ENCODE measurements around the gene CT55.
"Not testable (repeated sequence)": the region's sequence is repeated elsewhere in the genome, so short reads cannot be mapped to it uniquely, and the experiment has no call there.

The CT55 gene, protein sequence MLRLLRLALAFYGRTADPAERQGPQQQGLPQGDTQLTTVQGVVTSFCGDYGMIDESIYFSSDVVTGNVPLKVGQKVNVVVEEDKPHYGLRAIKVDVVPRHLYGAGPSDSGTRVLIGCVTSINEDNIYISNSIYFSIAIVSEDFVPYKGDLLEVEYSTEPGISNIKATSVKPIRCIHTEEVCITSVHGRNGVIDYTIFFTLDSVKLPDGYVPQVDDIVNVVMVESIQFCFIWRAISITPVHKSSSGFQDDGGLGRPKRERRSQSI

DNA sequence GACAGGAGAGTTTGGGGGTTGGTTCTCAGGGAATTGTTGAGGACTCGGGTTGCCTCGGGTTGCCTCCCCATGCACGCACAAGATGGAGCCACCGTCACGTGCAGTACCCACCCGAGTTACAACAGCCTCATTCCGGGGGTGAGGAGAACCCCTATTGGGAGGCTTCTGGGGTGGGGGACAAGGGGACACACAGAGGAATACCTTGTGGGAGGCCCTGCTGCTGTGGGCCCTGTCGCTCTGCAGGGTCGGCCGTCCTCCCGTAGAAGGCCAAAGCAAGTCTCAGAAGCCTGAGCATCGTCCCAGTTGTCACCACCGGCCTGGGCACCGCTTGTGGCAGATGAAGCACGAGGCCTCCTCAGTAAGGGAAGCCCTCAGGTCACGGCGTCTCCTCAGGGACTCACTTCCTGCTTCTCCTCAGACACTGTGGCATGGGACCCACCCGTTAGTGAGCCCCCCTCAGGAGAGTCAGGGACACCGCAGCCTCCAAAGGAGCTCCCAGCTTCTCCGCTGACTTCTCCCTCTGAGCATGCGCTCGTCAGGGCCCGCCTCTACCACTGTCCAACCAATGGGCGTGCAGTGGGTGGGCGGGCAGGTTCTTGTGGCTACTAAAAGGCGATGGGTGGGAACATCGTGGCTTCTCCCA is at the start of gene CT55:
Gene CT55, minus strand, starts transcription at position 522 of the 643 bp plus-strand sequence. Its CDS starts 227 bp downstream, at position 295.
- no peak within 1 kb of the TSS for H3K9ac ChIP-seq (ENCODE audit: low read length)
- H3K4me1 ChIP-seq (ENCODE audit: control insufficient read depth, insufficient read depth, low read length), result no peaks in the 10 kb centered on the region
- H3K27me3 ChIP-seq (ENCODE audit: control insufficient read depth, insufficient read depth, low read length), result no peaks in the 10 kb centered on the region
- H3K4me3 ChIP-seq (ENCODE audit: low read length), result no peak within 1 kb of the TSS
- no peak within 1 kb of the TSS for H3K27ac ChIP-seq (ENCODE audit: low read depth, low read length)
- H3K36me3 ChIP-seq (ENCODE audit: control insufficient read depth, insufficient read depth, low read length), result no peaks in the 10 kb centered on the region

DNA sequence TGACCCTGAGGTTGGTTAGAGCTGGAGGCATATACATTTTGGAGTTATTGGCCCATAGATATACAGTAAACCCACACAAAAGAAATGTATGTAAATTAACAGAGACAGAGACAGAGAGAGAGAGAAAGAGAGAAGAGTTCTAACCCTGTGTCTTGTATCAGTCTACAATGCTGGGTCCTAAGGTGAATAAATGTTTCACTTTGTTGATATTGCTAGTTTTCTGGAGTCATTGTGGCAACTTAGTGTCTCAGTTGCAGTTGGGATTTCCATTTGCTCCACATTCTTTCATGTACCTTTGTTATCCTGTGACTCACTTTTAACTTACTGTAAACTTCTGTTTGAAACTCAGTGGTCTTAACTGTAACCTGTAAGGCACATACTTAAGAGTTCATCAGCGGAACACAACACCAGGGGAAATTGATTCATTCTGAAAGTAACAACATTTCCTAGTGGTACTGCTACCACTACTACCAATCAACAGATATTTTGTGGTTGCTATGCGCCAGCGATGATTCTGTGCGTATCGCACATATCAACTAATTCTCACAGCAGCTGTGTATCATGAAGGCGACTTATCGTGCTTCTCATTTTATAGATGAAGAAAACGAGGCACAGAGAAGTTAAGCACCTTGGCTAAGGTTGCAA is 42.1 kb upstream of the CT55 start:
- H3K9ac ChIP-seq (ENCODE audit: low read length), result no peak overlapping the region
- no peaks in the 10 kb centered on the region for H3K4me1 ChIP-seq (ENCODE audit: control insufficient read depth, insufficient read depth, low read length)
- H3K4me3 ChIP-seq (ENCODE audit: low read length), result no peak overlapping the region

GRCh38 chrX:135206427-135206826 is 35.2 kb upstream of the CT55 start:
- not testable (repeated sequence) for H3K4me1 ChIP-seq (ENCODE audit: control insufficient read depth, insufficient read depth, low read length); H3K4me3 ChIP-seq (ENCODE audit: low read length); H3K9ac ChIP-seq (ENCODE audit: low read length); H3K27ac ChIP-seq (ENCODE audit: low read depth, low read length); H3K27me3 ChIP-seq (ENCODE audit: control insufficient read depth, insufficient read depth, low read length); H3K36me3 ChIP-seq (ENCODE audit: control insufficient read depth, insufficient read depth, low read length)

More for the DNA sequence above, 42.1 kb upstream of the CT55 start:
- Histone ChIP-seq H3K27me3 (ENCODE audit: control insufficient read depth, insufficient read depth, low read length) (no peaks in the 10 kb centered on the region), H3K36me3 (ENCODE audit: control insufficient read depth, insufficient read depth, low read length) (no peaks in the 10 kb centered on the region), H3K27ac (ENCODE audit: low read depth, low read length) (no peak overlapping the region)

GRCh38 chrX:135200297-135200696 is 29.1 kb upstream of the CT55 start:
- no peaks in the 10 kb centered on the region for H3K27me3 ChIP-seq (ENCODE audit: control insufficient read depth, insufficient read depth, low read length)
- no peak overlapping the region for H3K27ac ChIP-seq (ENCODE audit: low read depth, low read length)
- no peak overlapping the region for H3K4me3 ChIP-seq (ENCODE audit: low read length)
- H3K9ac ChIP-seq (ENCODE audit: low read length), result no peak overlapping the region
- no peaks in the 10 kb centered on the region for H3K36me3 ChIP-seq (ENCODE audit: control insufficient read depth, insufficient read depth, low read length)
- H3K4me1 ChIP-seq (ENCODE audit: control insufficient read depth, insufficient read depth, low read length), result no peaks in the 10 kb centered on the region

DNA sequence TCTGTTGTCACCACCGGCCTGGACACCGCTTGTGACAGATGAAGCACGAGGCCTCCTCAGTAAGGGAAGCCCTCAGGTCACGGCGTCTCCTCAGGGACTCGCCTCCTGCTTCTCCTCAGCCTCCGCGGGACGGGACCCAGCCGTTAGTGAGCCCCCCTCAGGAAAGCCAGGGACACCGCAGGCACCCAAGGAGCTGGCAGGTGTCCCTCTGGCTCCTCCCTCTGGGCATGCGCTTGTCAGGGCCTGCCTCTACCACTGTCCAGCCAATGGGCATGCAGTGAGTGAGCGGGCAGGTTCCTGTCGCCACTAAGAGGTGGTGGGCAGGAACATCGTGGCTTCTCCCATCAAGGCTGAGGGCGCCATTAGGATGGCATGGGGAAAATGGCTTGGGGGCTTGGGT is 23.5 kb upstream of the CT55 start:
- H3K9ac ChIP-seq (ENCODE audit: low read length), result no peak overlapping the region
- no peak overlapping the region for H3K27ac ChIP-seq (ENCODE audit: low read depth, low read length)
- no peaks in the 10 kb centered on the region for H3K27me3 ChIP-seq (ENCODE audit: control insufficient read depth, insufficient read depth, low read length)

DNA sequence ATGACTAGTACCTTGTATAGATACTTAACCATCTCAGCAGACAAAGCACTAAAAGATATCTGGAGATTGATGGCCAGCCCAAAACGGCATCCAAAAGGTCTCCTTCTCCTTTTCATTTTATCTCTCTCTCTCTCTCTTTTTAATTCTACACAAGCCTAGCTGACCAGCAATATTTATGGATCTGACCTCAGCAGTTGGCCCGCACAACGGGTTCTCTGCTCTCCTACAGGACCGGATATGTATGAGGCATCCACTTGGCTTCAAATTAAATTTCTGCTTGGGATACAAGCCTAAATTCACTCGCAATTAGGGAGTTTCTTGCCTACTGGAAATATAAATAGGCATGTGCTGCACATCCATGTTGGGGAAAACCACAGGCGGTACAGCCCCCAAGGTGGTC is 22.5 kb upstream of the CT55 start:
- Histone ChIP-seq H3K4me3 (ENCODE audit: low read length) (no peak overlapping the region), H3K36me3 (ENCODE audit: control insufficient read depth, insufficient read depth, low read length) (no peaks in the 10 kb centered on the region), H3K27me3 (ENCODE audit: control insufficient read depth, insufficient read depth, low read length) (no peaks in the 10 kb centered on the region), H3K4me1 (ENCODE audit: control insufficient read depth, insufficient read depth, low read length) (no peaks in the 10 kb centered on the region), H3K27ac (ENCODE audit: low read depth, low read length) (no peak overlapping the region), H3K9ac (ENCODE audit: low read length) (no peak overlapping the region)

More for the DNA sequence above, 23.5 kb upstream of the CT55 start:
- no peak overlapping the region for H3K4me3 ChIP-seq (ENCODE audit: low read length)
- H3K36me3 ChIP-seq (ENCODE audit: control insufficient read depth, insufficient read depth, low read length), result no peaks in the 10 kb centered on the region
- no peaks in the 10 kb centered on the region for H3K4me1 ChIP-seq (ENCODE audit: control insufficient read depth, insufficient read depth, low read length)

DNA sequence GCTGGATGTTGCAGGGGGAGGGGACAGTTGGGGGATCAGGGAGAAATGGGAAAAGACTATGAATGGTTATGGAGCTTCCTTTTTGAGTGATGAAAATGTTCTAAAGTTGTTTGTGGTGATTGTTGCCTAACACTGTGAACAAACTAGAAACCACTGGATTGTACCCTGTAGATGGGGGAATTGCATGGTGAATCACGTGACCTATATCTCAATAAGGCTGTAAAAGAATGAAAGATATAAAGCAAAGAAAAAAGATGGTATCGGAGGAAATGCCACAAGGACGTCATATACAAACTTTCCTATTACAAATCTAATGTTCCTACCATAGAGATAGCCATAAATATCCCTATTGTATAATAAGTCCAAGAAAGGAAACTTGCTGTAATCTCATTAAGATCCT is 20.6 kb upstream of the CT55 start:
- no peaks in the 10 kb centered on the region for H3K4me1 ChIP-seq (ENCODE audit: control insufficient read depth, insufficient read depth, low read length)
- H3K27me3 ChIP-seq (ENCODE audit: control insufficient read depth, insufficient read depth, low read length), result no peaks in the 10 kb centered on the region
- no peak overlapping the region for H3K9ac ChIP-seq (ENCODE audit: low read length)
- H3K4me3 ChIP-seq (ENCODE audit: low read length), result no peak overlapping the region
- H3K36me3 ChIP-seq (ENCODE audit: control insufficient read depth, insufficient read depth, low read length), result no peaks in the 10 kb centered on the region
- H3K27ac ChIP-seq (ENCODE audit: low read depth, low read length), result no peak overlapping the region

DNA sequence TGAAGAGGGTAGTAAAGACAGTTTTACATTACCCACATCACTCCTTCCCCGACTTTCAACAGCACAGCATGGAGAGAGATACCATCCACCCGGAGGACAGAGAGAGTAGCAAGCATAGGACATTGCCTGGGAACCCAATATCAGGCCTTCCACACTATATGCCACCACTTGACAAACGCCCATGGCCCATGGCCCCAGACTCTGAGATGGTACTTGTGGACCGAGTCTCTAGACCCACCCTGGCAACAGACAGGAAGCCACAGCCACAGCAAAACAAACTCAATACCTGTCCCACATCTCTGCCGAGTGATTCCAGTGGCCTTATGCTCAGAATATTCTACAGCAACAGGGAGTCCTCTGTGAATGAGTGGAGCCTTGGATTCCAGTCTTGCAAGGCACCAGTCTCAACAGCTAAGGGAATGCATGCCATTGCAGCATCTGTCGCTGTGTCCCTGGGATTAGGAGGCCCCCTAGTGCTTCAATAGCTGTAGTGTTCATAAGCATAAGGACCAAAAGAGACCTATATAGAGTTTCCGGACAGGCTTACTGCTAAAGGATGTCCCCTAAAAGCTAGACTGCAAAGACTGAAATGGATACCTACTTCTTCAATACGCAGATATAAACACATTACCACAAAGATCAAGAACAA is 14.7 kb upstream of the CT55 start:
- Histone ChIP-seq H3K9ac (ENCODE audit: low read length) (no peak overlapping the region), H3K4me1 (ENCODE audit: control insufficient read depth, insufficient read depth, low read length) (no peaks in the 10 kb centered on the region), H3K4me3 (ENCODE audit: low read length) (no peak overlapping the region), H3K36me3 (ENCODE audit: control insufficient read depth, insufficient read depth, low read length) (no peaks in the 10 kb centered on the region), H3K27ac (ENCODE audit: low read depth, low read length) (no peak overlapping the region), H3K27me3 (ENCODE audit: control insufficient read depth, insufficient read depth, low read length) (no peaks in the 10 kb centered on the region)

- Histone ChIP-seq H3K27me3 (ENCODE audit: control insufficient read depth, insufficient read depth, low read length) (no peaks in the 10 kb centered on the region), H3K4me3 (ENCODE audit: low read length) (no peak overlapping the region), H3K4me1 (ENCODE audit: control insufficient read depth, insufficient read depth, low read length) (no peaks in the 10 kb centered on the region), H3K36me3 (ENCODE audit: control insufficient read depth, insufficient read depth, low read length) (no peaks in the 10 kb centered on the region), H3K27ac (ENCODE audit: low read depth, low read length) (no peak overlapping the region), H3K9ac (ENCODE audit: low read length) (no peak overlapping the region)
Measured at GRCh38 chrX:135178636-135179035, 7.4 kb upstream of the CT55 start.

GRCh38 chrX:135170468-135170867 is 730 bp downstream of the CT55 start:
- Histone ChIP-seq H3K4me1 (ENCODE audit: control insufficient read depth, insufficient read depth, low read length) (no peaks in the 10 kb centered on the region), H3K36me3 (ENCODE audit: control insufficient read depth, insufficient read depth, low read length) (no peaks in the 10 kb centered on the region), H3K27ac (ENCODE audit: low read depth, low read length) (no peak overlapping the region), H3K4me3 (ENCODE audit: low read length) (no peak overlapping the region), H3K9ac (ENCODE audit: low read length) (no peak overlapping the region), H3K27me3 (ENCODE audit: control insufficient read depth, insufficient read depth, low read length) (no peaks in the 10 kb centered on the region)

DNA sequence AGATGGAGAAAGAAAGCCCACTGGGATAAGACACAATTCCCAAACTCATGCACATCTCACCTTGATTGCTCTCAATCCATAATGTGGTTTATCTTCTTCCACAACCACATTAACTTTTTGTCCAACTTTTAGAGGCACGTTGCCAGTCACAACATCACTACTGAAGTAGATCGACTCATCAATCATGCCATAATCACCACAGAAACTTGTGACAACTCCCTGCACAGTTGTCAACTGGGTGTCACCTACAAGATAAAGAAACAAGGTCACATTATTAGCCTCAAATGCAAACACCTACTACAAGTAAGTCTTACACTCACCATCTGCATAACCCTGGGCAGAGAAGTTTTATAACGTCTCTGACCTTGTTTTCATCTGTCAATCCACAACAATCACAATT is 1.7 kb downstream of the CT55 start:
- not testable (repeated sequence) for H3K4me1 ChIP-seq (ENCODE audit: control insufficient read depth, insufficient read depth, low read length); H3K36me3 ChIP-seq (ENCODE audit: control insufficient read depth, insufficient read depth, low read length); H3K27me3 ChIP-seq (ENCODE audit: control insufficient read depth, insufficient read depth, low read length); H3K4me3 ChIP-seq (ENCODE audit: low read length); H3K9ac ChIP-seq (ENCODE audit: low read length); H3K27ac ChIP-seq (ENCODE audit: low read depth, low read length)

DNA sequence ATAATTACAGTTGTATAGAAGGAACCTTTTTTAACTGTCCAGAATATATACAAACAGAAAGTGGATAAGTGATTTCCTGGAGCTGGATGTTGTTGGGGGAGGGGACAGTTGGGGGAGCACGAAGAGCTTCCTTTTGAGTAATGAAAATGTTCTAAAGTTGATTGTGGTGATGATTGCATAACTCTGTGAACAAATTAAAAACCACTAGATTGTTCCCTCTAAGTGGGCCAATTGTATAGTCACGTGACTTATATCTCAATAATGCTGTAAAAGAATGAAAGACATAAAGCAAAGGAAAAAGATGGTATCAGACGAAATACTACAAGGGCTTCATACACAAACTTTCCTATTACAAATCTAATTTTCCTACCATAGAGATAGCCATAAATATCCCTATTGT is 2.7 kb downstream of the CT55 start:
- H3K4me1 ChIP-seq (ENCODE audit: control insufficient read depth, insufficient read depth, low read length), result no peaks in the 10 kb centered on the region
- H3K27me3 ChIP-seq (ENCODE audit: control insufficient read depth, insufficient read depth, low read length), result no peaks in the 10 kb centered on the region
- no peak overlapping the region for H3K27ac ChIP-seq (ENCODE audit: low read depth, low read length)
- H3K9ac ChIP-seq (ENCODE audit: low read length), result no peak overlapping the region
- H3K36me3 ChIP-seq (ENCODE audit: control insufficient read depth, insufficient read depth, low read length), result no peaks in the 10 kb centered on the region
- no peak overlapping the region for H3K4me3 ChIP-seq (ENCODE audit: low read length)
